Measurements from ENCODE around the gene HELT.
"Not testable (repeated sequence)": the region's sequence is repeated elsewhere in the genome, so short reads cannot be mapped to it uniquely, and the experiment has no call there.

The HELT gene

DNA sequence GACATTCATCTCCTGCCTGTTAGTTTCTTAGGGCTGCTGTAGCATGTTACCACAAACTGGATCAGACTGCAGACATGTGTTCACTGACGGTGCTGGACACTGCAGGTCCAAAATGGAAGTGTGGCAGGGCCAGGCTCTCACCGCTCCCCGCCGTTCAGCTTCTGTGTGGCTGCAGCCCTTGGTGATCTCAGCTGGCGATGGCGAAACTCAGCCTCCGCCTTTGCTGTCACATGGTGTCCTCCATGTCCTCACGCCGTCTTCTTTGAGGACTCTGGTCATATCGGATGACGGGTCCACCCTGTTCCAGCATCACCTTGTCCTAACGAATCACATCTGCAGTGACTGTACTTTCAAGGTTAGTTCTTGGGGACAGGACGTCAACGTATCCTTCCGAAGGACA lies 25.9 kb upstream of the HELT start:
- TF ChIP-seq, protein P1, sequence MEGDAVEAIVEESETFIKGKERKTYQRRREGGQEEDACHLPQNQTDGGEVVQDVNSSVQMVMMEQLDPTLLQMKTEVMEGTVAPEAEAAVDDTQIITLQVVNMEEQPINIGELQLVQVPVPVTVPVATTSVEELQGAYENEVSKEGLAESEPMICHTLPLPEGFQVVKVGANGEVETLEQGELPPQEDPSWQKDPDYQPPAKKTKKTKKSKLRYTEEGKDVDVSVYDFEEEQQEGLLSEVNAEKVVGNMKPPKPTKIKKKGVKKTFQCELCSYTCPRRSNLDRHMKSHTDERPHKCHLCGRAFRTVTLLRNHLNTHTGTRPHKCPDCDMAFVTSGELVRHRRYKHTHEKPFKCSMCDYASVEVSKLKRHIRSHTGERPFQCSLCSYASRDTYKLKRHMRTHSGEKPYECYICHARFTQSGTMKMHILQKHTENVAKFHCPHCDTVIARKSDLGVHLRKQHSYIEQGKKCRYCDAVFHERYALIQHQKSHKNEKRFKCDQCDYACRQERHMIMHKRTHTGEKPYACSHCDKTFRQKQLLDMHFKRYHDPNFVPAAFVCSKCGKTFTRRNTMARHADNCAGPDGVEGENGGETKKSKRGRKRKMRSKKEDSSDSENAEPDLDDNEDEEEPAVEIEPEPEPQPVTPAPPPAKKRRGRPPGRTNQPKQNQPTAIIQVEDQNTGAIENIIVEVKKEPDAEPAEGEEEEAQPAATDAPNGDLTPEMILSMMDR (IDR thresholded peaks at IDR 0.05; ENCODE audit: borderline replicate concordance, insufficient read depth, low read depth, low read length) = no peak
- no peak overlapping the region for H3K4me3 ChIP-seq (ENCODE audit: low read depth, low read length)

DNA sequence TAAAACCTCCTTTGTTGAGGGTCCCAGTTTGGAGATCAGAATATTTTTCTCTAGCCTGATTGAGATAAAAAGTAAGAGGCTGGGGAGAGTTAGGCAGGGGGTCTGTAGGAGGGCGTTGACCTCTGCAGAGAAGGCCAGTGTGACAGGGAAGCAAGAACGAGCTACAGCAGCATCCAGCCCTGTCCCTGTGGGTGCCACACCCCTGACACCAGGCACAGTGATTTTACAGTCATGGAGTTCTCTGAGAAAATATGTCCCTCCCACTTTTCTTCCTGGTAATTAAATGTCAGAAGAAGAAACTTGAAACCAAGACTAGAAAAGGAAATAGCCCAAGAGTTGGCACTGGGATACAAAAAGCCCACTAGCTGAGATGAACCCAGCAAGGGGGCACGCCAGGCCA lies 25.0 kb upstream of the HELT start:
- TF ChIP-seq, protein P1 (IDR thresholded peaks at IDR 0.05; ENCODE audit: borderline replicate concordance, insufficient read depth, low read depth, low read length) = no peak
- H3K4me3 ChIP-seq (ENCODE audit: low read depth, low read length) = no peak overlapping the region

DNA sequence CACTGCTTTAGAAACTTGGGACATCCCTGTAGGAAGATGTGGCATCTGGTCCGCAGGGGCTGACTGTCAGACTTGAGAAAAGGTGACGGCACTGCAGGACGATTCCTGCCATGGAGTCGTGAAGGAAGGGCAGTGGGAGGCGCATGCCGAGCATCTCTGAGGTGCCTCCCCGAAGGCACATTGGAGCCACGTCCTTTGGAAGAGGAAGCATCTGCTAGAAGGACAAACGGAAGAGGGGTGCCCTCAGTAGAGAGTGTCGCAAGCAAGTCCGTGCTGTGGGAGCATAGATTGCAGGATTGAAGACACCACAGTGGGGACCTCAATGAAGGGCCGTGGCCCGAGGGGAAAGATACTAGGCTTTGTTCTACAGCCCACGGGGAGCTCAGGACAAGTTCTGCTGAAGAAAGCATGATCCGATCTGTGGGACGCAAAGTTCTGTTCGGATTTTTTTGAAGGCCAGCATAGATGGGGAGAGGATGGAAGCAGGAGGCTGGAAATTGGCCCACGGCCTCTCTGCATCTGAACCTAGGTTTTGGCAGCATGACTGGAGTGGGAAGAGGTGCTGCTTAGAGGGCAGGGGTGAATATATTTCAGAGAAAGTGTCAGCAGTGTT lies 24.2 kb upstream of the HELT start:
- TF ChIP-seq, protein P1 (IDR thresholded peaks at IDR 0.05; ENCODE audit: borderline replicate concordance, insufficient read depth, low read depth, low read length) = no peak
- H3K4me3 ChIP-seq (ENCODE audit: low read depth, low read length) = no peak overlapping the region

DNA sequence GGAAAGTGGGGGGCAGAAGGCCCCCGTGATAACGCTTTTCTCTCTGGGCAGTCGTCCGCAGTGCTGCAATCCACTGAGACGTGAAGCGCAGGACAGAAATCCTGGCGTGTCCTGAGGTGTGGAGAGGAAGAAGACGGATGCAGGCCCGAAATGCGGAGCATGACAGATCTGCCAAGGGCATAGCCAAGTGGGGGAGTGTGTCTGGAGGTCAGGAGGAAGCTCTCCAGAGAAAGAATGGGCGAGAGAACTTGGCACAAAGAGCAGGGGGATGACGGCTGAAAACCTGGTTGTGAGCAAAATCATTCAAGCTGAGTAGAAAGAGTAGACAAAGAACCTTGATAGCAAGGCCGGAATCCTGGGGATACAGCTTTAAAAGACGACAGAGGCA lies 23.7 kb upstream of the HELT start:
- TF ChIP-seq, protein P1 (IDR thresholded peaks at IDR 0.05; ENCODE audit: borderline replicate concordance, insufficient read depth, low read depth, low read length) = no peak
- H3K4me3 ChIP-seq (ENCODE audit: low read depth, low read length) = no peak overlapping the region

DNA sequence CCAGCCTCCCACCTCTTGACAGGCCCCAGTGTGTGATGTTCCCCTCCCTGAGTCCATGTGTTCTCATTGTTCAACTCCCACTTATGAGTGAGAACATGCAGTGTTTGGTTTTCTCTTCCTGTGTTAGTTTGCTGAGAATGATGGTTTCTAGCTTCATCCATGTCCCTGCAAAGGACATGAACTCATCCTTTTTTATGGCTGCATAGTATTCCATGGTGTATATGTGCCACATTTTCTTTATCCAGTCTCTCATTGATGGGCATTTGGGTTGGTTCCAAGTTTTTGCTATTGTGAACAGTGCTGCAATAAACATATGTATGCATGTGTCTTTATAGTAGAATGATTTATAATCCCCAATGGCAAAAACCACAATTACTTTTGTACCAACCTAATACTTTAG lies 20.6 kb upstream of the HELT start:
- H3K4me3 ChIP-seq (ENCODE audit: low read depth, low read length) = not testable (repeated sequence)

DNA sequence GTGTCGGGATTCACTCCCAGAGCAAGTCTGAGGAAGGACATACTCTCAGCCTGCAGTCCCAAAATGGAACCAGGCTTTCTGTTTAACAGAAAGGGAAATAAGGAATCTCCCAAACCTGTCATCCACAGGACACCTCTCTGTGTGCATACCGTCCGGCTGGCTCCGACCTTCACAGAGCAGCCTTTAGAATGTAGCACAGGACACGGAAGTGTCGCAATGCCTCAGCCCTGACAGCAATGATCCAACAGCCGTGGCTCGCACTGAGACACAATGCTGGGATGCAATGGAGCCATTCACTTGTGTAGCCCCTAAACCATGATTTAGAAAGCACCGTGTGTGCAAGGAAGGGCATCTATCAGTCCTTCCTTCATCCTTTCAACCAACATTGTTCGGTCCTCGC lies 15.5 kb upstream of the HELT start:
- H3K4me3 ChIP-seq (ENCODE audit: low read depth, low read length) = no peak overlapping the region
- TF ChIP-seq, protein P1 (IDR thresholded peaks at IDR 0.05; ENCODE audit: borderline replicate concordance, insufficient read depth, low read depth, low read length) = no peak

DNA sequence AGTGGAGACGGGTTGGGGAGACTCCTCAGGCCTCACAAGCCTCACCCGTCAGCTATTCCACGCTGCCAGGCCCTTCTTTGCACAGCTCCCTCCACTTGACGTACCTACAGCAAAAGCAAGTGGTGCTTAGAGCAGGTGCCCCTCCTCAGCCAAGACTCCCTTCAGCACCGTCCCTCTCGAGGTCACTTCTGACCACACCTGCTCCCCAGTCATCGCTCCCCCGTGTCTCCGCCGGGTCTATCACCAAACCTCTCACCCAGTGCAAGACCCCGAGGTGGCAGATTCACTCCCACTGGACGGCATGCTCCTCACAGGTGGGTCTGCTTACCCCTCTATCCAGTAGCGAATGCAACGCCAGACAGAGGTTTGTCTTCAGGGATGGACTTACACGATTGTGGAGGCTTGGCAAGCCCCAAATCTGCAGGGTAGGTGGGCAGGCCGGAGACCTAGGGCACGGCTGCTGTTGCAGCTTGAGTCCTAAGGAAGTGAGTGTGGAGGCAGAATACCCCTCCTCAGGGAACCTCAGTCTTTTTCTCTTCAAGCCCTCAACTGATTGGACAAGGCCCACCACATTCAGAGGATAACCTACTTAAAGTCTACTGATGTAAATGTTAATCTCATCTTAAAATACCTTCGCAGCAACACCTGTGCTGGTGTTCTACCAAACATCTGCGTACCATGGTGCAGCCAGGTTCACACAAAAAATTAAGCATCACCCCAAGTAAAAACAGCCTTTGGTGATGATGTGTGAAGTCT lies 14.5 kb upstream of the HELT start:
- TF ChIP-seq, protein P1 (IDR thresholded peaks at IDR 0.05; ENCODE audit: borderline replicate concordance, insufficient read depth, low read depth, low read length) = no peak
- H3K4me3 ChIP-seq (ENCODE audit: low read depth, low read length) = no peak overlapping the region

All from GM12875 (cell line).